Mesothelial cell of epicardium (in vitro differentiated cells): Measurements from ENCODE around the gene SLC23A2. TPM values are rescaled to one million over a fixed set of nuclear protein-coding genes. Genes with fewer than 3 reads are reported as not detected.
"Not testable (repeated sequence)": the region's sequence is repeated elsewhere in the genome, so short reads cannot be mapped to it uniquely, and the experiment has no call there.

Experiments used
- DNase-seq, 2 experiments: peaks; one replicate each; pipeline ENCODE4 v3.0.0; 2021; ENCODE audit warnings: low spot score in 2 of 2; ENCODE audit not compliant: unreplicated experiment in 2 of 2
- H3K27ac Mint-ChIP-seq: 2 replicates; pipeline ENCODE4 v1.8.0; 2021; ENCODE audit warnings: mixed read lengths
- H3K27me3 Mint-ChIP-seq: 2 replicates; pipeline ENCODE4 v1.8.0; 2021; ENCODE audit warnings: low read depth, mixed read lengths
- H3K36me3 Mint-ChIP-seq: 2 replicates; pipeline ENCODE4 v1.8.0; 2021; ENCODE audit warnings: mixed read lengths
- H3K4me1 Mint-ChIP-seq: 2 replicates; pipeline ENCODE4 v1.8.0; 2021; ENCODE audit warnings: mixed read lengths
- H3K4me3 Mint-ChIP-seq: 2 replicates; pipeline ENCODE4 v1.8.0; 2021; ENCODE audit warnings: mild to moderate bottlenecking, moderate library complexity, mixed read lengths
- H3K9me3 Mint-ChIP-seq: 2 replicates; pipeline ENCODE4 v1.8.0; 2021; ENCODE audit warnings: mixed read lengths
- total RNA-seq: library from RNA; stranded (reverse); gene quantifications from 3 replicates; pipeline ENCODE4 v1.2.1, GENCODE V29; 2021
- TF ChIP-seq, protein P1 (sequence below): fragments of 200-600 bp; sonication (generic); IDR thresholded peaks from one replicate; pipeline ENCODE4 v1.5.0; 2021; ENCODE audit warnings: antibody characterized with exemption; ENCODE audit not compliant: unreplicated experiment

SLC23A2 gene
- total RNA-seq, 1 donor from 2014 or later: 33.7 TPM

GRCh38 chr20:4978050-4978918 is 23.0 kb downstream of the SLC23A2 start:
- peaks cover 22% of the 10 kb centered on the region for H3K4me1 Mint-ChIP-seq
- no peak for DNase-seq
- H3K9me3 Mint-ChIP-seq: no peaks in the 10 kb centered on the region
- H3K27ac Mint-ChIP-seq: no peak overlapping the region
- no peak overlapping the region for H3K4me3 Mint-ChIP-seq
- H3K36me3 Mint-ChIP-seq: peaks cover 3% of the 10 kb centered on the region
- H3K27me3 Mint-ChIP-seq: no peaks in the 10 kb centered on the region
- TF ChIP-seq, protein P1, sequence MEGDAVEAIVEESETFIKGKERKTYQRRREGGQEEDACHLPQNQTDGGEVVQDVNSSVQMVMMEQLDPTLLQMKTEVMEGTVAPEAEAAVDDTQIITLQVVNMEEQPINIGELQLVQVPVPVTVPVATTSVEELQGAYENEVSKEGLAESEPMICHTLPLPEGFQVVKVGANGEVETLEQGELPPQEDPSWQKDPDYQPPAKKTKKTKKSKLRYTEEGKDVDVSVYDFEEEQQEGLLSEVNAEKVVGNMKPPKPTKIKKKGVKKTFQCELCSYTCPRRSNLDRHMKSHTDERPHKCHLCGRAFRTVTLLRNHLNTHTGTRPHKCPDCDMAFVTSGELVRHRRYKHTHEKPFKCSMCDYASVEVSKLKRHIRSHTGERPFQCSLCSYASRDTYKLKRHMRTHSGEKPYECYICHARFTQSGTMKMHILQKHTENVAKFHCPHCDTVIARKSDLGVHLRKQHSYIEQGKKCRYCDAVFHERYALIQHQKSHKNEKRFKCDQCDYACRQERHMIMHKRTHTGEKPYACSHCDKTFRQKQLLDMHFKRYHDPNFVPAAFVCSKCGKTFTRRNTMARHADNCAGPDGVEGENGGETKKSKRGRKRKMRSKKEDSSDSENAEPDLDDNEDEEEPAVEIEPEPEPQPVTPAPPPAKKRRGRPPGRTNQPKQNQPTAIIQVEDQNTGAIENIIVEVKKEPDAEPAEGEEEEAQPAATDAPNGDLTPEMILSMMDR: no peak

DNA sequence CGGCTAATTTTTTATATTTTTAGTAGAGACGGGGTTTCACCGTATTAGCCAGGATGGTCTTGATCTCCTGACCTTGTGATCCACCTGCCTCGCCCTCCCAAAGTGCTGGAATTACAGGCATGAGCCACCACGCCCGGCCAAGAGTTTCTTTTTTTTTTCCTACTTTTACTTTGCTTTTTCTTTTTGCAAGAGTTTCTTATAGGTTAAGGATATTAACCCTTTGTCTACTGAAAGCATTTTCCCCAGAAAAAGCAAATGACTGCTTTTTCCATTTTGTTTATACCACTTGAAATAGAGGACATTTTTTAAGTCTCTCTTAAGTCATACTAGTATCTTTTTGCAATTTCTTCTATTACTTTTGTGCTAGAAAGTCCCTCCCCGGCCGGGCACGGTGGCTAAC is 25.3 kb downstream of the SLC23A2 start:
- not testable (repeated sequence) for H3K4me3 Mint-ChIP-seq, H3K27me3 Mint-ChIP-seq, DNase-seq, H3K36me3 Mint-ChIP-seq, H3K27ac Mint-ChIP-seq, H3K9me3 Mint-ChIP-seq
- peaks cover 29% of the 10 kb centered on the region for H3K4me1 Mint-ChIP-seq

DNA sequence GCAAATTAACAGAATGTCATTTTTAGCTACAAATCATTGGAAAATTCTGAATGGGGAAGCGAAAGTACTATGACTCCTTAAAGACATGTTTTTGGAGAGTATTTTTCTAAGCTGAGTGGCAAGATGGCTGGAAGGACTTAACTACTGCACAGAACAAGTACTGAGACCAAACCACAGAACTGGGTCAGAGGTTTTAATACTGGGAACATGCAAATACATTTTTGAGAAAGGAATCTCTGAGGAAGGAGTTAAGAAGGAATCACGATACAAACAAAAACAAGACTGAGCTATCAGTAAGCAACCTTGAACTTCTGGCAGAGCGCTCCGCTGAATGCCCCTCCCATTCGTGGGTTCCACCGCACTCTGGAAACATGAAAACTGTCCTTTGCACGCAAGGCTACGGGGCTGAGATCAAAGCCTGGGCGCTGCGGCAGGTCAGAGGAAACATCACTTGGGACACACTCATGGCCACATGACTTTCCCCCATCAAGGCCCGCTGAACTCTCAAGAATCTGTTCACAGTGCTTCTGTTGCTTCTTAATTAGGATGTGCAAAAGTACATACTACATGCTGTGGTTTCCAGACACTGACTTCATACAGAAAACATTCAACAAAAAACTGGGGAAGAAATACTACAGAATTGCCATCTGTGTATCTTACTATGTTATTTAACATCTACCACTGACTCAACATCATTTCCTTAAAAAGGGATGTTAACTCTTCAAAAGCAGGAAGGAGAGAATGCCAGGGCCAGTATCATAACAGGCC is 27.8 kb downstream of the SLC23A2 start:
- TF ChIP-seq, protein P1: no peak
- Mint-ChIP-seq H3K4me3 (no peak overlapping the region), H3K36me3 (peaks cover 9% of the 10 kb centered on the region), H3K4me1 (peaks cover 23% of the 10 kb centered on the region), H3K27me3 (no peaks in the 10 kb centered on the region), H3K27ac (peak overlapping the region; percentile 68), H3K9me3 (no peaks in the 10 kb centered on the region)
- no peak for DNase-seq

- TF ChIP-seq, protein P1: no peak
- peaks cover 17% of the 10 kb centered on the region for H3K36me3 Mint-ChIP-seq
- H3K9me3 Mint-ChIP-seq: no peaks in the 10 kb centered on the region
- no peaks in the 10 kb centered on the region for H3K27me3 Mint-ChIP-seq
- no peak for DNase-seq
- peak overlapping the region; percentile 68 for H3K27ac Mint-ChIP-seq
- peaks cover 16% of the 10 kb centered on the region for H3K4me1 Mint-ChIP-seq
- H3K4me3 Mint-ChIP-seq: no peak overlapping the region
These were observed 28.6 kb downstream of the SLC23A2 start for GRCh38 chr20:4972506-4973251.

- TF ChIP-seq, protein P1: no peak
- peaks cover 17% of the 10 kb centered on the region for H3K36me3 Mint-ChIP-seq
- peaks cover 14% of the 10 kb centered on the region for H3K4me1 Mint-ChIP-seq
- no peaks in the 10 kb centered on the region for H3K9me3 Mint-ChIP-seq
- H3K4me3 Mint-ChIP-seq: no peak overlapping the region
- DNase-seq: no peak
- no peak overlapping the region for H3K27ac Mint-ChIP-seq
- no peaks in the 10 kb centered on the region for H3K27me3 Mint-ChIP-seq
These were observed 30.2 kb downstream of the SLC23A2 start for GRCh38 chr20:4971064-4971463.
